ENCODE results near the gene CUL1.

DNA sequence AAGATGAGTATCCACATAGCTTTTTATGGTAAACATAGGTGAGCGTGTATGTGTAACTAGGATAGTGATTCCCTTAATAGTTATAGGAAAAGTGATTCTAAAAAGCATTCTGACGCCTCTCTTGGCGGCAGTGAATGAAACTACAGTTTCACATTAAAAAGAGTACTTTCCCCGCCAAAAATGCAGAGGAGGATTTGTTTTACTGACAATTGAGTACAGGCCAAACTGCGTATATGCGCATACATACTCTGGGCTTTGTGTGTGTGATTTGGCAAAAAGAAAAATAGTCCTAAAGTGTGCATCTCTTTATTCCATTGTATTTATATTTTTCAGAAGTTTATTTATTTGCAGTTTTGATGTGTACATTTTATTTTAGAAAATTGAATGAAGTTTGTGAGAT, 10.3 kb downstream of the CUL1 start:
- TF ChIP-seq POLR2A (IDR thresholded peaks at IDR 0.05; ENCODE audit: low read depth, low read length) (no peak), POLR2AphosphoS5 (IDR thresholded peaks at IDR 0.05; ENCODE audit: low read depth, low read length) (no peak), TAF1 (IDR thresholded peaks at IDR 0.05; ENCODE audit: borderline replicate concordance, low read depth, low read length) (no peak)
